Islet precursor cell (in vitro differentiated cells): Measurements from ENCODE around the gene KAZN.

Experiments used
- DNase-seq: peaks from one replicate; pipeline ENCODE4 v3.0.0-alpha.2; 2018

KAZN gene

GRCh38 chr1:15048437-15048980 lies 450.0 kb downstream of the KAZN start:
- DNase-seq: no peak

DNA sequence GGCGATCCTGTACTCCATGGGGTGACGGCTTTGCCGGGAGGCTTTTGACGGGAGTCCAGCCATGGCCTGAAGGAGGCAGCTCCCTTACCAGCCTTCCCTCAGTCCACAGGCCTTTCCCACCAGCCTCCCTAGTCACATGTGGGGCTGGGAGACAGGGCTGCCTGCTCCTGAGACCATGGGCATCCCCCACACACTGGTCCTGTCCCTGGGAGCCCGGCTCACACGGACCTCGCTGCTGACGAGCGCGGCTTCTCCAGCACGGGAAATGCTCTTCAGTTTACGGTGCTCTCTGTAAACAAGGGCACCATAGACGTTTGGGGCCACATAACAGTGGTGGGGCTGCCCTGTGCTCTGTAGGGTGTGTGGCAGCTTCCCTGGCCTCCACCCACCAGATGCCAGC lies 450.6 kb downstream of the KAZN start:
- no peak for DNase-seq

DNA sequence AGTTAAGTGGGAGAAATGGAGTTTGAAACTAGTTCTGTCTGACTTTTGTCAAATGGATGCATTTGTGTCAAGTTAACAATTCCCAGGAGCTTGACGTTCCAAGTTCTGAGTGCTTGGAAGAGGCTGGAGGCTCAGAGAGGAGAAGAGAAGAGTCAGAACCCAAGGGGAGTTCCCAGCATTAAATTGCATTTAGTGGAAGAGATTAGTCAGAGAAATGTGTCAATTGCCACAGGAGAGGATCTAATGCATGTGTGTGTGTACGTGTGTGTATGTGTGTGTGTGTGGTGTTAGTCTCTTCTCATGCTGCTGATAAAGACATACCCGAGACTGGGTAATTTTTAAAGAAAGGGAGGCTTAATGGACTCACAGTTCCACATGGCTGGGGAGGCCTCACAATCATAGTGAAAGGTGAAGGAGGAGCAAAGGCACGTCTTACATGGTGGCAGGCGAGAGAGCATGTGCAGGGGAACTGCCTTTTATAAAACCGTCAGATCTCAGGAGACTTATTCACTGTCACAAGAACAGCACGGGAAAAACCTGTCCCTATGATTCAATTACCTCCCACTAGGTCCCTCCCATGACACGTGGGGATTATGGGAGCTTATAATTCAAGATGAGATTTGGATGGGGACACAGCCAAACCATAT lies 453.5 kb downstream of the KAZN start:
- DNase-seq: no peak

DNA sequence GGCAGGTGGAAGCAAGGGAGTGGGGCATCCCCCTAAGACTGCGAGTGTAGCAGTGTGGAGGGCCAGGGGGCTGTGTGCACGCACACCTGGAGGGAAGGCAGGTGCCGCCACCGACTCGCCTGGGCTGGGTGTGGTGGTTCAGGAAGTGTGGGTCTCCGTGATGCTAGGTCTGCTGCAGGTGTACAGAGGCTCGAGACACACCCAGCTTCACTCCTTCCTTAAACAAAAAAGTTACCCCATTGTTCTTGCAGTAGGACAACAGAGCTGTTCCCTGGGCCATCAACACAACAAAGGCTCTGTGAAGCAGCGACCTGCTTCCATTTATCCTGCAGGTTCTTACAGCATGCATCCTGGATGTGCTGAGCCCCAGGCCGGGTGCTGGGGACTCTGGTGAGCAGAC lies 454.7 kb downstream of the KAZN start:
- DNase-seq: no peak

DNA sequence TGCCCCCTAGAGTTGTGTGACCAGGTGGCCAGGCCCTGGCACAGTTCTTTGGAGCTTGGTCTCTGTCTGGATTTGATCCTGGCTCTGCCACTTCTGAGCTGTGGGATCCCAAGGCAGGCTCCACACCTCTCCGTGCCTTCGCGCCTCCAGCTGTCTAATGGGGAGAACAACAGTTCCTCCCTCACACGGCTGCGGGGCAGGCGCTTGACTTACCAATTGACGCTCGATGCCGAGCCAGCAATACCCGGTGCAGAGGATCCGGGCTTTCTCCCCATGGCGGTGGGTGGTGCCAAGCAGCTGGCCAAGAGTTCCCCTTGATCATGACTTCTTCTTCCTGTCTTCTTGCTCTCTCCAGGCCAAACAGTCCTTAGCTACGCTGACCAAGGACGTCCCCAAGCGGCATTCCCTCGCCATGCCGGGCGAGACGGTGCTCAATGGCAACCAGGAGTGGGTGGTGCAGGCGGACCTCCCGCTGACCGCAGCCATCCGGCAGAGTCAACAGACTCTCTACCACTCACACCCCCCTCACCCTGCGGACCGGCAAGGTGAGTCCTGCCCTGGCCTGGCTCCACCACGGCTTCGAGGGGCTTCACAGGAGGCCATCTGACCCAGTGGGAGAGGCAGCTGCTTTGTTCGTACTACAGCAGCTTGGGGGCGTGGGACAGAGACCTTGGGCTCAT lies 457.4 kb downstream of the KAZN start:
- no peak for DNase-seq

GRCh38 chr1:15056515-15057285 lies 458.2 kb downstream of the KAZN start:
- DNase-seq: no peak

DNA sequence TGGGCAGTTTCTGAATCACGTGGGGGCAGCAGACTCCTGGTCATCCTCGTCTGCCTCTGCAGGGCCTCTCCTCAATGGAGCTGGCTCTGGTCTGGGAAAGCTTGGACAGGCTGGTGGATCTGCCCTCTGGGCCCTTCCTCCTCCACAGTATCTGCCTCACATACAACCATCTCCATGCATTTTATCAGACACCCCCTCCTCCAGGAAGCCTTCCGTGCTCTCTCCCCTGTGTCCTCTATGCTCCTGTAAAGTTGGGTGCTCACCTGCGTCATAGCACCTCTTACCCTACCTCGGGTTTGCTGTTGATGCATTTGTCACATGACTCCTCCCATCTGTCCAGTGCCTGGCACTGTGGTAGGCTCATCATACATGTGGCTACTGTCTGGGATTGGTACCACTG lies 459.3 kb downstream of the KAZN start:
- no peak for DNase-seq

- DNase-seq: no peak
These were observed 459.8 kb downstream of the KAZN start for GRCh38 chr1:15058261-15058660.

DNA sequence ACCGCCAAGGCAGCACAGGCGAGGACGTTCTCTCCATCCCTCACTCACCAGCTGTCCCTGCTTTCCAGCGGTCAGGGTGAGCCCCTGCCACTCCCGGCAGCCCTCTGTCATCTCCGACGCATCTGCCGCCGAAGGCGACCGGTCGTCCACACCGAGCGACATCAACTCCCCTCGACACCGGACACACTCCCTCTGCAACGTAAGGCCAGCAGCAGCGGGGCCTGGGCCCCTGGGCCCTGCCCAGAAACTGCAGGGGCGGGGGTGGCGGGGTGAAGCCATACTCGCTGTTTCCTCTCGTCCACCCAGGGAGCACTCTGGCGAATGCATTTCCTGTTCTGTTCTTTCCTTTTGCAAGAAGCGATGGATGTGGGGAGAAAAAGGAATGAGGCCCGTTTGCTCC lies 461.6 kb downstream of the KAZN start:
- no peak for DNase-seq

DNA sequence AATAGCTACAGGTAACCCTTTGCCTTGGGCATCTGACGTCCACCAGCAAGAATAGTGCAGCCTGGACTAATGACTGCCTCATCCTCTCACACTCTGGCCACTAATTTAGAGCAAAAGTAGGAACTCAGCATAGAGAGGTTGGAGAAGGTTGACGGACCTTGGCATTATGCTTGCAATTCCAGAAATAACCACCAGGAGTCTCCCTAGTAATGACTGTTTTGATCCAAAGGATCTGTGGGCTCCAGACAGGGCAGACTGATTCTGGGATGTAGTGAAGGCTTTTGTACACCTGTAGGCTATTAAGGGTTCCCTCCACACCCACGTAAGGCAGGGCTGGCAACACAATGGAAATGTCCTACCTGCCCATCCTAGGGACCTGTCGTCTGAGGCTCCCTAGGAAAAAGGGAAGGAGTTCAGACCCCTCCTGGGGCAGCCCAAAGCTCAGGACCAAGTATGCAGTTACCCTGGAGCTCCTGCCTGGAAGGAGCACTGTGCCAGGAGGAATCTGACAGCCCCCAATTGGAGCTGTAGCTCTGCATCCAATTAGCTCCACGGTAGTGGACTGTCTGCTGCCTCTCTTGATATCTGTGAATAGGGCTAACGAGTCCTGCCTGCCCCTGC lies 464.1 kb downstream of the KAZN start:
- no peak for DNase-seq

DNA sequence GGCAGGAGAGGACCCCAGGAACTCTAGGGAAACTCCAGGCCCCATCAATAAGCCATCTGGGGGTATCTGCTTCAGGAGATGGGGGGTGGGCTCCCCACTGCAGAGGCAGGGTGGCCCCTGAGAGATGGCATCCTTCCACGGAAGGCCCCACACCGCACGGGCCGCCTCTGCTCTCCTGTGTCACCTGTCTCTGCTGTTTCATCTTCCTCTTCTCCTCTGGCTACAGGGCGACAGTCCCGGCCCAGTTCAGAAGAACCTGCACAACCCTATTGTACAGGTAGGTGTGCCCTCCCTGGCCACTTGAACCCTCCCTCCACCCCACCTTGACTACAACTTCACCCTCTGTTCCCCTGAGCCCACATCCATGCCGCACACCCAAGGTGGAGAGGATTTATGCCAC lies 464.9 kb downstream of the KAZN start:
- DNase-seq: no peak

GRCh38 chr1:15063783-15064182 lies 465.3 kb downstream of the KAZN start:
- no peak for DNase-seq

GRCh38 chr1:15064217-15064929 lies 465.9 kb downstream of the KAZN start:
- no peak for DNase-seq

GRCh38 chr1:15065291-15065690 lies 466.8 kb downstream of the KAZN start:
- DNase-seq: no peak

DNA sequence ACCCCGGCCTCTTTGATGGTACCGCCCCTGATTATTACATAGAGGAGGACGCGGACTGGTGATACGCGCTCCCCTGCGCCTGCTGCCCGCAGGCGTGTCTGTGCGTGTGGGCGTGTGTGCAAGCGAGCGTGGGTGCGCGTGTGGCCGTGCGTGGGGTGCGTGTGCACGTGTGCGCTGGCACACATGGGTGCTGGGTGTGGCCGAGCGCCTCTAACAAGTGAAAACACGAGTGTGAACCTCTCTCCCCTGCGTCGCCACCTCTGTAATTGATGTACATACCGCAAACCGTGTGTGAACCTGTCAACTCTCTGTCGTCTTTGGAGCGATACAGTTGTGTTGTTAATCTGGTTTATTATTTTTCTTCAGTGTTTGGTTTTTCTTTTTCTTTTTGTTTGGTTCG lies 467.3 kb downstream of the KAZN start:
- no peak for DNase-seq

DNA sequence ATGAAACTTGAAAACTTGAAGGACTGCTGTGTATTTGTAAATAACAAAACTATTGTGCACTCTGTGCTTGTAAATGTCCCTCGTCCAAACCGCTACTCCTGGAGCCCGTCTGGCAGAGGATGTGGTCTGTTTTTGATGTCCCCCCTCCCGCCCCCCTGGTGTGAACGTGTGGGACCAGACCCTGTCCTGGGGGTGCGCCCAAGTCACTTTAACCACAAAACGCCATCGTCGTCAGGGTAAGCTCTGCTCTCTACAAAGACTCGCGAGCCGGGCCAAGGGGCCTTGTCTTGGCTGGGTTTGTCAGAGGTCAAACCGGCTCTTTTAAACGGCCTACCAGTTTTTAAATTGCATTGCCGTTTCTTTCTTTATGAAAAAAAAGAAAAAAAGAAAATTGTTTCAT lies 467.7 kb downstream of the KAZN start:
- no peak for DNase-seq

DNA sequence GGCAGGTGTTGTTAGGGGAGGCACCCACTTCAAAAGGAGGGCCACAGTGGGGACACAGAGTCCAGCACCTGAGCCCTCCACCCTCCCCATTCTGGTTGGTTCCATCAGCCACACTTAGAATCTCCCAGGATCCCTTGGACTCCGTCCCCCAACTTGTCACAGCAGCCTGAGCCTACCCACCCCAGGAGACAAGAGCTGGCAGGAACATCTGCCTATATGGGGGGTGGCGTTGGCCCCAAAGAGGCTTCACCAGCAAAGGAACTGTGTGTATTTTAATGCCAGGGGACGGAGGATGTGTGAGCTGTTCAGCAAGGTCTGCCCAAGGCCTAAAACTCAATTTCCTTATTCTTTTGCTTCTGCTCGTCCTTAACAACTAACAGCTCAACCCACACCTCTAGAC lies 468.7 kb downstream of the KAZN start:
- DNase-seq: no peak

GRCh38 chr1:15068152-15068551 lies 469.7 kb downstream of the KAZN start:
- DNase-seq: no peak

- DNase-seq: no peak
These were observed 470.5 kb downstream of the KAZN start for GRCh38 chr1:15068997-15069396.

DNA sequence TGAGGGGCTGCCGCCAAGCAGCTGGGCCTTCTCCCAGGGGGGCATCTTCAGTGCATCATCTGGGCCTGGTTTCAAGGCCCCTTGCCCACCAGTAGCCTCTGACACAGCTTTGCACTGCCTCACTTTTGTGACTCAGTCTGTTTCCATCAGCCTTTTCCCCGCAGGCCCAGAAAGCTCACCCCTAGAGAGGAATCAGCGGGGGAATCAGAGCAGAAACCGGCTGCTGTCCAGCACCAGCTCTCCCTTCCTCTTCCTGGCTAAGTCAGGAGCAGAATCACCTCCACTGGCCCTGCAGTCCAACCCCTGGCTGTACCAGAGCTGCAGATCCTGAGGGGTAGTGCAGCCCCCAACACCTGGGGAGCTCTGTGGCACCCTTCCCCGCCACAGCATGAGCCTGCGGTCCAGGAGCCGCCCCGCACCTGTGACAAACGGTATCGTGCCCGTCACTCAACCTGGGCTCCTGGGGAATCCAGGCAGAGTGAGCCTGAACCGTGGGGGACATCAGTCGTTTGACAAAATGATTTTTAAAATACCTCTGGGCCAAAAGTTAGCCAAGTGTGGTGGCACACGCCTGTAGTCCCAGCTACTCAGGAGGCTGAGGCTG lies 471.8 kb downstream of the KAZN start:
- no peak for DNase-seq

GRCh38 chr1:15071936-15072335 lies 473.5 kb downstream of the KAZN start:
- DNase-seq: no peak

- no peak for DNase-seq
These were observed 475.4 kb downstream of the KAZN start for GRCh38 chr1:15073799-15074308.
